ENCODE results near the gene RTTN.

RTTN gene

DNA sequence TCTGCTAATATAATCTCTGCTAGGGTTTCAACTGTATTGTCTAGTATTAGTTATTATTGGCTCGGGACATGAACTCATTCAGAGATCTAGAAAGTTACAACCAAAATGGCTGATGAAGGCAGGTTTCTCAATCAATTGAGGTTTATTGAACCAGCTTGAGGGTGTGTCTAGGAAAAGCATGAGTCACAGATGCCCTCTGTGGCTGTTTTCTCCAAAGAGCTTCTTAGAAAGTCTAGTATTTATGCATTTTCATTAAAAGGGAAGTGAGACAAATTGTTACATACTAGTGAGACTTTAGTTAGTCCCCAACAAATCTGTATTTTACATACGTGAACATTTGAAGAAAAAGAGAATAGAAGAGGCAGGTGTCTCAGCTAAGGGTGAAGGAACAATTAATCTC lies 23.0 kb upstream of the RTTN start:
- TF ChIP-seq CTCF (IDR thresholded peaks at IDR 0.05; ENCODE audit: low read depth, low read length) = no peak
- in situ Hi-C loops (cut with HindIII; ENCODE audit: low sequenced_read_pairs) = no loop called here
- H3K4me3 ChIP-seq (ENCODE audit: low read depth, low read length) = no peak overlapping the region
- no peak for DNase-seq (ENCODE audit: low read depth, low spot score)

- no peak for DNase-seq (ENCODE audit: low read depth, low spot score)
- TF ChIP-seq CTCF (IDR thresholded peaks at IDR 0.05; ENCODE audit: low read depth, low read length) = no peak
- in situ Hi-C loops (cut with HindIII; ENCODE audit: low sequenced_read_pairs) = no loop called here
- H3K4me3 ChIP-seq (ENCODE audit: low read depth, low read length) = no peak overlapping the region
Observed at GRCh38 chr18:70227438-70227837, 22.0 kb upstream of the RTTN start.

GRCh38 chr18:70221915-70222278 lies 16.4 kb upstream of the RTTN start:
- no peak for TF ChIP-seq CTCF (IDR thresholded peaks at IDR 0.05; ENCODE audit: low read depth, low read length)
- no peak for DNase-seq (ENCODE audit: low read depth, low spot score)
- in situ Hi-C loops (cut with HindIII; ENCODE audit: low sequenced_read_pairs) = no loop called here
- H3K4me3 ChIP-seq (ENCODE audit: low read depth, low read length) = no peak overlapping the region

DNA sequence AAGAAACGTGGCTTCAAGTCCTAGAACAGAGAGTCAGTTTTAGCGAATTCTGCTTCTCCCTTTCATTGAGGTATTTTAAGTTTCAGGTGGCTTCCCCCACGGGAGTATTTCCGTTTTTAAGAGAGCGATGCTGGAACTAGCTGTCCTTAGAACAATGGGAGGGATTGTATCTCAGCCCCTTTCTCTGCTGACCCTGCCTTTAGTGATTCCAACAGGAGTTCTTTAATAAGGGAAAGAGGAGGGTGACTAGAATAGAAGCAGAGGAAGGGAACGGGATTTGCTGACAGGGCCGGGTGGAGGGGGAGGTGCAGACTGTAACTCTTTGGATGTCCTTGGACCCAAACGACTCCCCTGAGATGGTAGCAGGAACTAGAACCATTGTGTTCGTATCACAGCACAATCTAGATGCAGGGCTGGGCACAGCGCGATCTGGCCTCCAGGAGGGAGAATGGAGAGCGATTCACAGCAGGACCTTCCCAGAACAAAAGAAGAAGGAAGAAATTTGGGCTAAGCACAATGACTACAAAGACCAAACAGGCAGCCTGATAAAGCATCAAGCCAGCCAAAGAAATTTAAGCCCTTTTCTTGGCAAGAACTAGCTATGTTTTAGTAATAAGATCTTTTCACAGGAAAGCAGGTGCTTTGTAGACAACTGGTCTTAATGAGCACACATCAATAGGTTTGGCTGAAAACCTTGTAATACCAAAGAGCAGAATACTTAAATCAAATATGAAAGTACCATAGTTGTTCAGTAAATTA lies 15.8 kb upstream of the RTTN start:
- H3K4me3 ChIP-seq (ENCODE audit: low read depth, low read length) = no peak overlapping the region

GRCh38 chr18:70220628-70221027 lies 15.1 kb upstream of the RTTN start:
- no peak overlapping the region for H3K4me3 ChIP-seq (ENCODE audit: low read depth, low read length)
- in situ Hi-C loops (cut with HindIII; ENCODE audit: low sequenced_read_pairs) = no loop called here
- DNase-seq (ENCODE audit: low read depth, low spot score) = no peak
- no peak for TF ChIP-seq CTCF (IDR thresholded peaks at IDR 0.05; ENCODE audit: low read depth, low read length)

More for the DNA sequence above, 15.8 kb upstream of the RTTN start:
- no peak for DNase-seq (ENCODE audit: low read depth, low spot score)
- in situ Hi-C loops (cut with HindIII; ENCODE audit: low sequenced_read_pairs) = no loop called here
- TF ChIP-seq CTCF (IDR thresholded peaks at IDR 0.05; ENCODE audit: low read depth, low read length) = no peak

DNA sequence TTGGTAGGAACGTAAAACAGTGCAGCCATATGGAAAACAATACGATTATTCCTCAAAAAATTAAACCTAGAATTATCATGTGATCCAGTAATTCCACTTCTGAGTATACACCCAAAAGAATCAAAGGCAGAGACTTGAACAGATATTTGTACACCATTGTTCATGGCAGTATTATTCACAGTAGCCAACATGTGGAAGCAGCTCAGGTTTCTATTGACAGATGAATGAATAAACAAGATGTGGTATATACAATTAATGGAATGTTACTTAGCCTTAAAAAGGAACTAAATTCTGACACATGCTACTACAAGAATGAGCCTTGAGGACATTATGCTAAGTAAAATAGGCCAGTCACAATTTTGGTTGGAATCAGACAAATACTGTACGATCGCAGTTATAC lies 14.2 kb upstream of the RTTN start:
- TF ChIP-seq CTCF (IDR thresholded peaks at IDR 0.05; ENCODE audit: low read depth, low read length) = no peak
- H3K4me3 ChIP-seq (ENCODE audit: low read depth, low read length) = no peak overlapping the region
- DNase-seq (ENCODE audit: low read depth, low spot score) = no peak
- in situ Hi-C loops (cut with HindIII; ENCODE audit: low sequenced_read_pairs) = no loop called here

All from astrocyte of the spinal cord (primary cell).